CD4-positive, alpha-beta T cell (primary cell): ENCODE measurements around the gene CCDC17. TPM values are rescaled to one million over a fixed set of nuclear protein-coding genes. Genes with fewer than 3 reads are reported as not detected.

ENCODE experiments used
- ATAC-seq: fragments of 200-7000 bp; cut with Tn5 transposase; one replicate; pipeline ENCODE4 v1.10.0; 2022; ENCODE audit warnings: mild to moderate bottlenecking; ENCODE audit not compliant: poor library complexity
- CTCF ChIA-PET: fragments of 350-600 bp; sonication (Branson Sonifier 250); formaldehyde crosslinking; loops from one replicate; lab custom pipeline; 2021; ENCODE audit warnings: antibody characterized with exemption, inconsistent platforms; lab: Charles Lee
- POLR2A ChIA-PET: fragments of 350-600 bp; sonication (Branson Sonifier 250); formaldehyde crosslinking; loops from one replicate; lab custom pipeline; 2021; ENCODE audit warnings: antibody characterized with exemption, inconsistent platforms; lab: Charles Lee
- DNase-seq, 14 experiments: peaks; one replicate each; pipeline ENCODE4 v3.0.0-alpha.2; 2013 to 2020; ENCODE audit warnings: mixed read lengths in 2 of 14
- H3K27ac ChIP-seq, 2 donors: one replicate each; pipeline versions ENCODE4 v1.5.1 to v1.7.0; 2013; ENCODE audit warnings: low read length in 2 of 2, low read depth in 1 of 2, mild to moderate bottlenecking in 1 of 2
- H3K27me3 ChIP-seq, 2 experiments: 1 replicate in 1 of 2; 2 replicates in 1 of 2; pipeline versions ENCODE4 v1.6.1 to v1.7.0; 2013; ENCODE audit warnings: low read length in 2 of 2, control low read depth in 1 of 2, mild to moderate bottlenecking in 1 of 2, moderate library complexity in 1 of 2; ENCODE audit not compliant: insufficient read depth in 2 of 2, control insufficient read depth in 1 of 2
- H3K36me3 ChIP-seq: one replicate; pipeline ENCODE4 v1.6.1; 2013; ENCODE audit warnings: low read length, control low read depth; ENCODE audit not compliant: insufficient read depth
- H3K4me1 ChIP-seq: one replicate; pipeline ENCODE4 v1.6.1; 2013; ENCODE audit warnings: low read length, control low read depth; ENCODE audit not compliant: insufficient read depth
- H3K4me3 ChIP-seq: one replicate; pipeline ENCODE4 v1.5.1; 2013; ENCODE audit warnings: mild to moderate bottlenecking, low read length, moderate library complexity
- H3K9me3 ChIP-seq, 2 experiments: 1 replicate in 1 of 2; 2 replicates in 1 of 2; pipeline versions ENCODE4 v1.6.1 to v1.7.0; 2013; ENCODE audit warnings: low read length in 2 of 2, mild to moderate bottlenecking in 2 of 2, control low read depth in 1 of 2, moderate library complexity in 1 of 2; ENCODE audit not compliant: control insufficient read depth in 1 of 2, insufficient read depth in 1 of 2
- H3K27ac Mint-ChIP-seq: one replicate; pipeline ENCODE4 v1.8.0; 2020; ENCODE audit warnings: mixed read lengths
- H3K27me3 Mint-ChIP-seq: one replicate; pipeline ENCODE4 v1.8.0; 2021; ENCODE audit warnings: mixed read lengths
- H3K36me3 Mint-ChIP-seq: one replicate; pipeline ENCODE4 v1.8.0; 2021; ENCODE audit warnings: low read depth, mixed read lengths
- H3K4me1 Mint-ChIP-seq: one replicate; pipeline ENCODE4 v1.8.0; 2021; ENCODE audit warnings: low read depth, mixed read lengths
- H3K4me3 Mint-ChIP-seq: one replicate; pipeline ENCODE4 v1.8.0; 2020; ENCODE audit warnings: mild to moderate bottlenecking, mixed read lengths
- H3K9me3 Mint-ChIP-seq: one replicate; pipeline ENCODE4 v1.8.0; 2020; ENCODE audit warnings: mixed read lengths
- intact Hi-C, 2 experiments: fragments of 100-400 bp; cut with DNase I in 1 of 2; cut with micrococcal nuclease in 1 of 2; formaldehyde crosslinking; loops; one replicate each; pipeline versions ENCODE4 v1.15.1 to v1.9.0; 2023 to 2025; cut with DNase I, micrococcal nuclease
- total RNA-seq, 174 experiments: library from RNA in 2 of 174; stranded (reverse) in 2 of 174; gene quantifications; one replicate each; pipeline ENCODE4 v1.2.3 and lab custom pipeline; 2021 to 2026
- TF ChIP-seq, protein P1 (sequence below): fragments of 200-600 bp; IDR thresholded peaks from one replicate; pipeline ENCODE4 v1.8.0; 2022; ENCODE audit warnings: antibody characterized with exemption, mild to moderate bottlenecking

Gene CCDC17
- total RNA-seq, 2 experiments from 2014 or later: 2.1 to 2.3 TPM

DNA sequence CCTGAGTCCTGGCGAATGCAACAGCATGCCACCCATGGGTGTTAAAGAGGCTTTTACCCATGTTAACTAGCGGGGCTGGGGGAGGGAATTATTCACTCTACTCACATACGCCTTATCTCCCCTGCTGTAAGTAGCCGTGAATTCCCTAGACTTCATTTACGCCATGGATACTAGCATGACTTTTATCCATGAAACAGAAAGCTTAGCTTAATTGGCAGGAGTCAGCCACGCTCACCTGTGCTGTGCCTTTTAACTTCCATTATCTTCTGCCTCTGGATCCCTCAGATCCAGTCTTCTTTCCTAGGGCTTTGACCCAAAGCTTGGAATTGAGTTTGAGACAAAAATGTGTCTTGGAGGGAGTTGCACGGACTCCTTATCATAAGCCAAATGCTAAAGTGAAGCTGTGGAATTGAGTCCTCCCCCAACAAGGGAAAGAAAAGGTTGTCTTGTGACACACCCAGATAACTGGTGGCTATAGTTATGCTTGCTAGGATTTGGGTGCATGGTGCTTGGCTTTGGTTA, 49.7 kb downstream of the CCDC17 start:
- Mint-ChIP-seq H3K27ac (no peak overlapping the region), H3K9me3 (no peaks in the 10 kb centered on the region), H3K4me1 (peaks cover 5% of the 10 kb centered on the region), H3K4me3 (no peak overlapping the region), H3K36me3 (peaks cover 10% of the 10 kb centered on the region), H3K27me3 (no peaks in the 10 kb centered on the region)
- TF ChIP-seq, protein P1, sequence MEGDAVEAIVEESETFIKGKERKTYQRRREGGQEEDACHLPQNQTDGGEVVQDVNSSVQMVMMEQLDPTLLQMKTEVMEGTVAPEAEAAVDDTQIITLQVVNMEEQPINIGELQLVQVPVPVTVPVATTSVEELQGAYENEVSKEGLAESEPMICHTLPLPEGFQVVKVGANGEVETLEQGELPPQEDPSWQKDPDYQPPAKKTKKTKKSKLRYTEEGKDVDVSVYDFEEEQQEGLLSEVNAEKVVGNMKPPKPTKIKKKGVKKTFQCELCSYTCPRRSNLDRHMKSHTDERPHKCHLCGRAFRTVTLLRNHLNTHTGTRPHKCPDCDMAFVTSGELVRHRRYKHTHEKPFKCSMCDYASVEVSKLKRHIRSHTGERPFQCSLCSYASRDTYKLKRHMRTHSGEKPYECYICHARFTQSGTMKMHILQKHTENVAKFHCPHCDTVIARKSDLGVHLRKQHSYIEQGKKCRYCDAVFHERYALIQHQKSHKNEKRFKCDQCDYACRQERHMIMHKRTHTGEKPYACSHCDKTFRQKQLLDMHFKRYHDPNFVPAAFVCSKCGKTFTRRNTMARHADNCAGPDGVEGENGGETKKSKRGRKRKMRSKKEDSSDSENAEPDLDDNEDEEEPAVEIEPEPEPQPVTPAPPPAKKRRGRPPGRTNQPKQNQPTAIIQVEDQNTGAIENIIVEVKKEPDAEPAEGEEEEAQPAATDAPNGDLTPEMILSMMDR: no peak
- intact Hi-C loops: loop anchor here in 1 of 2 experiments (5.0 kb wide), 1 partner anchor 562 kb away; the partner anchor contains the start of genes HECTD3 and UROD
- Histone ChIP-seq H3K27ac (no peak overlapping the region), H3K27me3 (no peaks in the 10 kb centered on the region), H3K9me3 (no peaks in the 10 kb centered on the region), H3K4me1 (peaks cover 2% of the 10 kb centered on the region), H3K4me3 (no peak overlapping the region), H3K36me3 (peaks cover 16% of the 10 kb centered on the region)
- ATAC-seq: no peak
- ChIA-PET CTCF (interaction anchor here (1.2 kb wide), 1 partner anchor 62 kb away, joined by 3 read pairs; no protein-coding TSS in a partner anchor), POLR2A (interaction anchor here (0.7 kb wide), 1 partner anchor 61 kb away, joined by 3 read pairs; no protein-coding TSS in a partner anchor)
- no peak for DNase-seq

DNA sequence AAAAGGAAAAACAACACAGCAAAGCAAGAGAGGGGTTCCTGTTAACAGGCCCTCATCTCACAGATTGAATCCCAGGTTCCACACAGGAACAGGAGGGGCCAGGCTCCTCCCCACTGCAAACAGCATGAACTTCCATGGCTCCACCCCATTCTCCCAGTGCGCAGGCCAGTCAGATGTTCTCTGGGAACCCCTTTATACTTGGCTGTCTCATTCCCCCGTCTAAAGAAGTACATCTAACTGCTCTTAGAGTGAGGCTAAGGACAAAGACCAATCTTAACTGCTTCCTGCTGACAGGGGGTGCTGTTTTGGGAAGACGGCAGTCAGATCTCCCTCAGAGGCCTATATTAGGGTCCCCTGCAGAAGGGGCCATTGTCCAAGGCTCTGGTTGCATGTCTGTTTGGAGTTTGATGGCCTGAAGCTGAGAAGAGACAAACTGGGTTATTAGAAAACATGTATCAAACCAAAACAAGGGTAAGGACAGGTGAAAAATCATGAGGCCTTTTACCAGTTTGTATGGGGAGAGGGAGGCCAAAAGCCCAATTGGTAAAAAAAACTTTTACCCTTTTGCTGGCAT, 50.5 kb downstream of the CCDC17 start:
- peaks cover 2% of the 10 kb centered on the region for H3K4me1 ChIP-seq
- Mint-ChIP-seq H3K4me1 (peaks cover 5% of the 10 kb centered on the region), H3K27ac (no peak overlapping the region), H3K27me3 (no peaks in the 10 kb centered on the region), H3K36me3 (peaks cover 19% of the 10 kb centered on the region), H3K4me3 (no peak overlapping the region), H3K9me3 (no peaks in the 10 kb centered on the region)
- POLR2A ChIA-PET: interaction anchor here (0.9 kb wide), 1 partner anchor 10 kb away, joined by 3 read pairs; no protein-coding TSS in a partner anchor
- H3K4me3 ChIP-seq: no peak overlapping the region
- H3K27ac ChIP-seq: no peak overlapping the region
- CTCF ChIA-PET: interaction anchor here (5.6 kb wide), 1 partner anchor 61 kb away, joined by 50 read pairs; no protein-coding TSS in a partner anchor
- DNase-seq (no peak), ATAC-seq (no peak)
- no peaks in the 10 kb centered on the region for H3K9me3 ChIP-seq
- intact Hi-C loops: loop anchor here in 1 of 2 experiments (5.0 kb wide), 1 partner anchor 561 kb away; the partner anchor contains the start of genes HECTD3 and UROD
- H3K36me3 ChIP-seq: peaks cover 24% of the 10 kb centered on the region
- TF ChIP-seq, protein P1: no peak
- no peaks in the 10 kb centered on the region for H3K27me3 ChIP-seq

DNA sequence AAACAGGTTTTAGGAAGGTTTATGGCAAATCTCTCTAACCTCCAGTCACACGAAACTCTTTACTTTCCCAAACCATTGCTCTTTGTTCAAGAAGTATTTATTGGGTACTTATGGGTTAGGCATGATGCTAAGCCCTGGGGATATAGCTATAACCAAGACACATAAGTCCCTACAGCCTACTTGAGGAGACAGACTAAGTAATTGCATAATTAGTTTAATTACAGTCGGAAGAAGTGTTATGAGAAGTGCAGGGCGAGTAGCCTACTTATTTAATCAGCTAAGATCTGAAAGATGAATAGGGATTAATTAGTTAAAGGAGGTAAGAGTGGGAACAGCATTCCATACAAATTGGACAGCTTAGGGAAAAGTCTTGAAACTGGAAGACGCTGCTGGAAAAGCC, 53.2 kb downstream of the CCDC17 start:
- Histone ChIP-seq H3K27ac (no peak overlapping the region), H3K4me1 (peaks cover 2% of the 10 kb centered on the region), H3K36me3 (peaks cover 41% of the 10 kb centered on the region), H3K9me3 (no peaks in the 10 kb centered on the region), H3K4me3 (no peak overlapping the region), H3K27me3 (no peaks in the 10 kb centered on the region)
- Mint-ChIP-seq H3K9me3 (no peaks in the 10 kb centered on the region), H3K27me3 (no peaks in the 10 kb centered on the region), H3K4me3 (no peak overlapping the region), H3K36me3 (peaks cover 41% of the 10 kb centered on the region), H3K4me1 (peaks cover 5% of the 10 kb centered on the region), H3K27ac (no peak overlapping the region)
- DNase-seq (no peak), ATAC-seq (no peak)
- CTCF ChIA-PET: interaction anchor here (1.4 to 5.6 kb wide), 4 partner anchors 20 to 59 kb away, joined by 4 to 50 read pairs (median 7); partner anchors contain the start of genes AKR1A1 and PRDX1
- POLR2A ChIA-PET: interaction anchor here (1.6 to 2.9 kb wide), 2 partner anchors 20 to 58 kb away, joined by 5 to 8 read pairs; partner anchors contain the start of gene AKR1A1
- TF ChIP-seq, protein P1: no peak
- intact Hi-C loops: loop anchor here (1.0 to 5.0 kb wide), 8 partner anchors 20 to 558 kb away; partner anchors contain the start of genes AKR1A1 (in 1 of the 2), CCDC163 (in 1 of the 2), HECTD3 (in 1 of the 2) and MMACHC (in 1 of the 2)

Other genes with a start within 250 kb of the CCDC17 start
- gene TESK2, start 132.9 kb downstream of the CCDC17 start, total RNA-seq: 1 to 10 TPM; 2.8 to 3.4 TPM
- under 1 TPM; 0.42 to 0.58 TPM for gene CCDC163, start 124.0 kb downstream of the CCDC17 start, total RNA-seq
- under 1 TPM; 0.27 to 0.81 TPM for gene MMACHC, start 123.8 kb downstream of the CCDC17 start, total RNA-seq
- gene PRDX1, start 102.2 kb downstream of the CCDC17 start, total RNA-seq: 10 to 100 TPM; 18.1 to 24.1 TPM
- 10 to 100 TPM; 25.3 to 31.0 TPM for gene AKR1A1, start 73.2 kb downstream of the CCDC17 start, total RNA-seq
- gene NASP, start 40.0 kb downstream of the CCDC17 start, total RNA-seq: 100 to 1,000 TPM; 110 to 112 TPM
- 100 to 1,000 TPM; 116 to 125 TPM for gene GPBP1L1, start 62.5 kb upstream of the CCDC17 start, total RNA-seq
- gene TMEM69, start 64.1 kb upstream of the CCDC17 start, total RNA-seq: 1 to 10 TPM; 5.6 to 6.3 TPM
- 1 to 10 TPM; 6.0 to 6.6 TPM for gene IPP, start 126.6 kb upstream of the CCDC17 start, total RNA-seq
- gene MAST2, start 179.6 kb upstream of the CCDC17 start, total RNA-seq: 1 to 10 TPM; 5.7 to 6.5 TPM